Neural progenitor cell (in vitro differentiated cells): ENCODE measurements around the gene MPZL1.

Experiments
- EZH2 ChIP-seq: fragments of 200-600 bp; sonication (generic); IDR thresholded peaks from 2 replicates; pipeline ENCODE4 v1.6.1; 2017; ENCODE audit warnings: antibody characterized with exemption, mild to moderate bottlenecking, moderate library complexity
- EZH2phosphoT487 ChIP-seq: fragments of 200-600 bp; sonication (generic); IDR thresholded peaks from 2 replicates; pipeline ENCODE4 v1.6.1; 2017; ENCODE audit warnings: antibody characterized with exemption
- TF ChIP-seq, protein P1 (sequence below): fragments of 200-600 bp; sonication (generic); IDR thresholded peaks from 2 replicates; pipeline ENCODE4 v1.5.1; 2017; ENCODE audit warnings: antibody characterized with exemption, mild to moderate bottlenecking

- TF ChIP-seq, protein P1, sequence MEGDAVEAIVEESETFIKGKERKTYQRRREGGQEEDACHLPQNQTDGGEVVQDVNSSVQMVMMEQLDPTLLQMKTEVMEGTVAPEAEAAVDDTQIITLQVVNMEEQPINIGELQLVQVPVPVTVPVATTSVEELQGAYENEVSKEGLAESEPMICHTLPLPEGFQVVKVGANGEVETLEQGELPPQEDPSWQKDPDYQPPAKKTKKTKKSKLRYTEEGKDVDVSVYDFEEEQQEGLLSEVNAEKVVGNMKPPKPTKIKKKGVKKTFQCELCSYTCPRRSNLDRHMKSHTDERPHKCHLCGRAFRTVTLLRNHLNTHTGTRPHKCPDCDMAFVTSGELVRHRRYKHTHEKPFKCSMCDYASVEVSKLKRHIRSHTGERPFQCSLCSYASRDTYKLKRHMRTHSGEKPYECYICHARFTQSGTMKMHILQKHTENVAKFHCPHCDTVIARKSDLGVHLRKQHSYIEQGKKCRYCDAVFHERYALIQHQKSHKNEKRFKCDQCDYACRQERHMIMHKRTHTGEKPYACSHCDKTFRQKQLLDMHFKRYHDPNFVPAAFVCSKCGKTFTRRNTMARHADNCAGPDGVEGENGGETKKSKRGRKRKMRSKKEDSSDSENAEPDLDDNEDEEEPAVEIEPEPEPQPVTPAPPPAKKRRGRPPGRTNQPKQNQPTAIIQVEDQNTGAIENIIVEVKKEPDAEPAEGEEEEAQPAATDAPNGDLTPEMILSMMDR = no peak
- no peak for TF ChIP-seq EZH2
- TF ChIP-seq EZH2phosphoT487 = no peak
Observed at GRCh38 chr1:167694691-167695090, 27.1 kb upstream of the MPZL1 start.
